Activated T-cell treated with anti-CD3 and anti-CD28 coated beads for 4 hours (primary cell): ENCODE results near the gene BRMS1L.
"Not testable (repeated sequence)": the region's sequence is repeated elsewhere in the genome, so short reads cannot be mapped to it uniquely, and the experiment has no call there.

Experiments
- DNase-seq: peaks from one replicate; pipeline ENCODE4 v3.0.0-alpha.2; 2020

BRMS1L gene

GRCh38 chr14:35822501-35822900 lies 3.6 kb upstream of the BRMS1L start:
- DNase-seq, result no peak

GRCh38 chr14:35824446-35825165 lies 1.5 kb upstream of the BRMS1L start:
- not testable (repeated sequence) for DNase-seq

- no peak for DNase-seq
Measured at GRCh38 chr14:35825968-35826217, 245 bp upstream of the BRMS1L start.

GRCh38 chr14:35826952-35827416 lies 846 bp downstream of the BRMS1L start:
- DNase-seq, result no peak

DNA sequence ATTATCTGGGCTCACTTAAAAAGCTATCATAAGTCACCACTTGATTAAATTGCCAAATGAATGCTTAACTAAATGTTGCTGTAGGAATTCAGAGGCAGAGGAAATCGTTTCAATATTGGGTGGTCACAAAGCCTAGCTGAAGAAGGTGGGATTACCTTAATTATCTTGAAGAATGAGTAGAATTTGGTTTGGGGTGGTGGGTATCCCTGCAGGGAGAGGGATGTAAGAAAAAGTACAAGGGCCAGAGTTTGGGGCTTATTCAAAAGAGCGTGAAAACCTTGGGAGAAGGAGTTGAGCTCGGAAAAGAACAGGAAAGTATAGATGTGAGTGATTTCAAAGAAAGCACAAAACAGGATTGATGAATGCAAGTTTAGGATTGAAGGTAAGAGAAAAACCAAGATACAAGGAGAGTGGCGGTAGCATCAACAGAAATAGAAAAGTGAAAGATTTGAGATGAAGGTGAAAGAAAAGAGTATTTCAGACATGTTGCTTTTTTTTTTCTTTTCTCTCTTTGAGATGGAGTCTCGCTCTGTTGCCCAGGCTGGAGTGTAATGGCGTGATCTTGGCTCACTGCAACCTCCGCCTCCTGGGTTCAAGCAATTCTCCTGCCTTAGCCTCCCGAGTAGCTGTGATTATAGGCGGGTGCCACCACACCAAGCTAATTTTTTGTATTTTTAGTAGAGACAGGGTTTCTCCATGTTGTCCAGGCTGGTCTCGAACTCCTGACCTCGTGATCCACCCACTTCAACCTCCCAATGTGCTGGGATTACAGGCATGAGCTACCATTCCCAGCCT lies 1.7 kb downstream of the BRMS1L start:
- DNase-seq, result no peak

DNA sequence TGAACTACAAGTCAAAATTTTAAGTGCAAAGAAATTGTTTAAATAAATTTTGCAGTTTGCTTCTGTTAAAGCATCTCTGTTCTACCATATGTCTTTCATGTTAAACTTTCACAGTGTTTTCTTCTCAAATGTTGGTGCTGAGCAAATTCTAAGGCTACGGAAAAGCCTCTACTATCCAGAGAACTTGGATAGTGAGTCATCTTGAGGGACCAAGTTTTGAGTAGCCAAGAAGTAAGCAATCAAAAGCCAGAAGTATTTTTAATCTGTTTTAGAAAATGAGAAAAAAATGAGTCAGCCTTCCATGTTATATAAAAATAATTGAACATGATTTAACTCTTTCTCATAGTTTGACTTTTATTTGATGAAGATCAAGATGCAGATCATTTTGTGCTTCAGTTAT lies 3.3 kb downstream of the BRMS1L start:
- DNase-seq, result no peak

DNA sequence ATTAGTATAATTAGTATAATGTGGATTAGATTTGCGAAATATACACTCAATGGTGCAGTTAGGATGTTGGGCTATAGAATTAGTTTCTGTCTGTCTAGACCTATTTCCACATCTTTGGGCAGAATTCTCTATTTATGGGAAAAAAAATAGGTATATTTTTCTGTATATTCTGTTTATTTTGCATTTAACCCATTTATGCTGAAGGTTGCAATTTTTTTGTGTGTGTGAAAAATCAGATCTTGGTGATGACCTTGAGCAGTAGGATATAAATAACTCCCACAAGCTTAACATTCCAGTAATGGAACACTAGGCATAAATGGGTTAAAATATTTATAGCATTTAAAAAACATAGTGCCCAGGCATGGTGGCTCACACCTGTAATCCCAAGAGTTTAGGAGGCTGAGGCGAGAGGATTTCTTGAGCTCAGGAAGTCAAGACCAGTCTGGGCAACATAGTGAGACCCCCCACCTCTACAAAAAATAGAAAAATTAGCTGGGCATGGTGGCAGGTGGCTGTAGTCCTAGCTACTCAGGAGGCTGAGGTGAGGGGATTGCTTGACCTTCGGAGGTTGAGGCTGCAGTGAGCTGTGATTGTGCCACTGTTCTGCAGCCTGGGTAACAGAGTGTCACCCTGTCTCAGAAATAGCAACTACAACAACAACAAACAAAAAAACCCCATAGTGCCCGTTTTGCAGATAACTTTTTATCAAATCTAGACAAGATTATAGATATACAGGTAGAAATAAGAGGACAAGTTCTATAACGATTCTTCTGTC lies 9.3 kb downstream of the BRMS1L start:
- no peak for DNase-seq

DNA sequence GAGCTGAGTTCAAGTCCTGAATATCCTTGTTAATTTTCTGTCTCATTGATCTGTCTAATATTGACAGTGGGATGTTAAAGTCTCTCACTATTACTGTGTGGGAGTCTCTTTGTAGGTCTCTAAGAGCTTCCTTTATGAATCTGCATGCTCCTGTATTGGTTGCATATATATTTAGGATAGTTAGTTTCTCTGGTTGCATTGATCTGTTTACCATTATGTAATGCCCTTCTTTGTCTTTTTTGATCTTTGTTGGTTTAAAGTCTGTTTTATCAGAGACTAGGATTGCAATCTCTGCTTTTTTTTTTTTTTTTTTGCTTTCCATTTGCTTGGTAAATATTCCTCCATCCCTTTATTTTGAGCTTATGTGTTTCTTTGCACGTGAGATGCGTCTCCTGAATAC lies 15.6 kb downstream of the BRMS1L start:
- not testable (repeated sequence) for DNase-seq

GRCh38 chr14:35842245-35842644 lies 16.1 kb downstream of the BRMS1L start:
- DNase-seq, result not testable (repeated sequence)

DNA sequence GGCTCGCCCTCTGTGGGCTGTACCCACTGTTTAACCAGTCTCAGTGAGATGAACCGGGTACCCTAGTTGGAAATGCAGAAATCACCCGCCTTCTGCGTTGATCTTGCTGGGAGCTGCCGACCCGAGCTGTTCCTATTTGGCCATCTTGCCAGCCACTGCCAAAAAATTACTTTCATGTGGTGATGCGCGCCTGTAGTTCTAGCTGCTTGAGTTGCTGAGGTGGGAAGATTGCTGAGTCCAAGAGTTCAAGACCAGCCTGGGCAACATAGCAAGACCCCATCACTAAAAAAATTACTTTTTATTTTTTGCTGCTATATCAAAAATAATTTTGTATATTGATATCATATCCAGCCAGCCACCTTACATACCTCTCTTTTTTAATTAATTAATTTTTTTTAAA lies 18.4 kb downstream of the BRMS1L start:
- DNase-seq, result no peak

DNA sequence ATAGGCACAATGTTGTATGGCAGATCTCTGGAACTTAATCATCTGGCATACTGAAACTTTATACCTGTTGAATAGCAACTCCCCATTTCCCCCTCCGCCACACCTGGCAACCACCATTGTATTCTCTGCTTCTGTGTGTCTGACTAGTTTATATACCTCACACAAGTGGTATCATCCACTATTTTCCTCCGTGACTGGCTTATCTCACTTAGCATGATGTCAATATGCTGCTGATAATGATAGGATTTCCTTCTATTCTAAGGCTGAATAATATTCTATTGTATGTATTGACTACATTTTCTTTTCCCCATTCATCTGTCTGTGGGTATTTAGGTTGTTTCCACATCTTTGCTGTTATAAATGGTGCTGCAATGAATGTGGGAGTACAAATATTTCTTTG lies 21.5 kb downstream of the BRMS1L start:
- no peak for DNase-seq

GRCh38 chr14:35849122-35849521 lies 23.0 kb downstream of the BRMS1L start:
- DNase-seq, result no peak

DNA sequence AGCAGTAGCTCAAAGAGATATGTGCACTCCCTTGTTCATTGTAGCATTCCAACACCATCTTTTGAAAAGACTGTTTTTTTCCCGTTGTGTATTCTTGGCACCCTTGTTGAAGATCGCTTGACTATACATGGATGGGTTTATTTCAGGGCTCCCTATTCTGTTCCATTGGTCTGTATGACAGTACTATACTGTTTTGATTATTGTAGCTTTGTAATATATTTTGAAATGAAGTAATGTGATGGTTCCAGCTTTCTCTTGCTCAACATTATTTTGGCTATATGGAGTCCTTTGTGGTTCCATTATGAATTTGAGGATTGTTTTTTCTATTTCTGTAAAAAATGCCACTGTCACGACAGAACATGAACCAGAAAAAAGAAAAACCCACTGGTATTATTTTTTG lies 25.7 kb downstream of the BRMS1L start:
- DNase-seq, result no peak

DNA sequence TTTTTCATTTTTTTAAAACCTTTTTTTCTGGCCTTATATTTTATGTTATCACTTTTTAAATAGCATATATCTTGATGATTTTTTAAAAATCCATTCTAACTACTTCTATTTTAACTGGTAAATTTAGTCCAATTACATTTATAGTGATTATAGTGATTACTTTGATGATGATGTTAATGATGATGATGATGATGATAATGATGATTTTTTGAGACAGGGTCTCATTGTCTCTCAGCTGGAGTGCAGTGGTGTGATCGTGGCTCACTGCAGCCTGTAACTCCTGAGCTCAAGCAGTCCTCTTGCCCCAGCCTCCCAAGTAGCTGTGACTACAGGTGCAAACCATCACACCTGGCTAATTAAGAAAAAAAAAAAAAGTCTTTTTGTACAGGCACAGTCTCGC lies 27.1 kb downstream of the BRMS1L start:
- DNase-seq, result no peak

DNA sequence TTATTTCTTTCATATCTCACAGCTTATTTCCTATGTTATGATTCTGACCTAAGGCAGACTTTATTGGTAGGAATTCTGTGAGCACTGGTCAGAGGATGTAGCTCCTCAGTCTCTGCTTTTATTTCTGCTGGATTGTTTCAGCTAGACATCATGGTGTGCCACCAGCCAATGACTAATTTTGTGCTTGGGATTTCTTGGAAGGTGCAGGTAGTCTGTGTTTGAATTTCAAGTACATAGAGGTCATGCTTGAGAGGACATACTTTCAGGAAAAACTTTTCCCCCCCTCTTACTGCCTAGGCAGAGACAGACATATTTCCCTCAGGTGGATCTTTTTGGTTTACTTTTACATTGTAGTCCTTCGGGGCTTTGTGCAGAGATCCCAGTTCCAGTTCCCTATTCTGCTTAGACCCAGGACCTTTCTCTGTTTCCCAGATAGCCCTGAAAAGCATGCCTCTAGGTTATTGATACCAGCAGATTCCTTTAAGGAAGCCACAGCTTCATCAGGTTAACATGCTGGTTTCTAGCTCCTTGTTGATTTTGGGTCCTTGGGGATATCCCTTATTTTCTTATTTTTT lies 28.6 kb downstream of the BRMS1L start:
- DNase-seq, result no peak

DNA sequence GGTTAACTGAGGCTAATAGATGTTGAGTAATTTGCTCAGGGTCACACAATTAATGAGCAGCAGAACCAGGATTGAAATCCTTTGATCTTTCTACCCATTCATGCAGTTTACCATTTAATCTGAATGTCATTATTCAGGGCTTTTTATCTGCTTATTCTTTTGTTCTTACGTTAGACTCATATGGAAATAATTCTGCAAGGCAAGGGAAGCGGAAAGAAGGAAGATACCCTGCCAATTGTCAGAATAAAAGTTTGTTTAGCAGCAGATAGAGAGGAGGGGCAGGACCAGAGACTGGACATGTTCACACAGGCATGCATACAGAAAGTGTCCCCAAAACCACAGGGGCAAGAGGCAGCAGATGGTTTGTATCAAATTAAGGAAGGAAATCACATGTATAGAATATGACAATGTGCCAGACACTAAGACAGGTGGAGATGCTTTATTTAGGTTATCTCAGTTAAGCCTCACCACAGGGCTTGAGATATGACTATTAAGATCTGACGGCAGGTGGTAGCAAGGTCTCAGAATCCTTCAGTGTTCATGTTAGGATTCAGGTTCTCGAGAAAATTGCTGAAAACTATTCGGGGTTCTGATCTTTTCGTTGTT lies 29.8 kb downstream of the BRMS1L start:
- no peak for DNase-seq

DNA sequence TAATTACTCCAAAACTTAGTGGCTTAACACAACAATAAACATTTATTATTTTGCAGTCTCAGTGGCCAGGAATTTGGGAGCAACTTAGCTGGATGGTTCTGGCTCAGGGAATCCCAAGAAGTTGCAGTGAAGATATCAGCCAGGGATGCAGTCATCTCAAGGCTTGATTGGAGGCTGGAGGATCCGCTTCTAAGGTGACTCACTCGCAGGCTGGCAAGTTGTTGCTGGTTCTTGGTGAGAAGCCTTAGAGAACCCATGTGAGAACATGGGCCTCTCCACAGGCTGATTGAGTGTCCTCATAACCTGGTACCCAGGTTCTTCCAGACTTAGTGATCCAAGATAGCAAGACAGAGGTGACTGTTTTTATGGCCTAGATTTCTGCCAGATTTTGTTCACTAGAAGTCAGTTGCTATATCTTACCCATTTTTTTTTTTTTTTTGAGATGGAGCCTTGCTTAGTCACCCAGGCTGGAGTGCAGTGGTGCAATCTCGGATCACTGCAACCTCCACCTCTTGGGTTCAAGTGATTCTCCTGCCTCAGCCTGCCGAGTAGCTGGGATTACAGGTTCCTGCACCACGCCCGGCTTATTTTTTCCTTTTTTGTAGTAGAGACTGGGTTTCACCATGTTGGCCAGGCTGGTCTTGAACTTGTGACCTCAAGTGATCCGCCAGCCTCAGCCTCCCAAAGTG lies 32.5 kb downstream of the BRMS1L start:
- no peak for DNase-seq

DNA sequence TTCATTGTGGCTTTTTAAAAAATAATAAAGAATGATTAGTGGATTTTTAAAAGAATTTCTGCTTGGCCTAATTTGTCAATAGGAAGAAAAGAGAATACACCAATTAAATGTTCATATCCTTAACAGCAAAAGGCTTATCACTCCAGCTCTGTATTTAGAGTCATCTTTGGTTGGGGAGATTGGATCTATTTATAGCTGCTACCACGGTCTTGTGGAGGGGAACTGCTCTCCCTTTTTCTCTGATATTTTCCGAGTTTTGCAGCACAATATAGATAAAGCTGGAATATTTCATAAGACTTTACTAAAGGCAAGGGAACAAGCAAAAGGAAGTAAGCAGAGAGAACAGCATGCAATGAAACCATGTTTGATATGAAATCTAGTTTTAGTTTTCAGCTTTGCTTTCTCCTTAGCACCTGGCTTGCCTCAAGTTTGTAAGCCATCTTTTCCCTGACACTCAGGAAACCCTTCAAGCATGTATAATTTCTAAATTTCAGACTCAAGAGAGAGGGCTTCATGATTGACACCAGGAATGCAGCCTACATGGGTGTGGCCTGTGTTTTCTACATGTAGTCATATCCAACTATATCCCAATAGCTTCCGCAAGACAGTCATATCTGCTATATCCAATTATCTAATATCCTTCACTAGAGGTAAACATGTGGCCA lies 35.2 kb downstream of the BRMS1L start:
- DNase-seq, result no peak

DNA sequence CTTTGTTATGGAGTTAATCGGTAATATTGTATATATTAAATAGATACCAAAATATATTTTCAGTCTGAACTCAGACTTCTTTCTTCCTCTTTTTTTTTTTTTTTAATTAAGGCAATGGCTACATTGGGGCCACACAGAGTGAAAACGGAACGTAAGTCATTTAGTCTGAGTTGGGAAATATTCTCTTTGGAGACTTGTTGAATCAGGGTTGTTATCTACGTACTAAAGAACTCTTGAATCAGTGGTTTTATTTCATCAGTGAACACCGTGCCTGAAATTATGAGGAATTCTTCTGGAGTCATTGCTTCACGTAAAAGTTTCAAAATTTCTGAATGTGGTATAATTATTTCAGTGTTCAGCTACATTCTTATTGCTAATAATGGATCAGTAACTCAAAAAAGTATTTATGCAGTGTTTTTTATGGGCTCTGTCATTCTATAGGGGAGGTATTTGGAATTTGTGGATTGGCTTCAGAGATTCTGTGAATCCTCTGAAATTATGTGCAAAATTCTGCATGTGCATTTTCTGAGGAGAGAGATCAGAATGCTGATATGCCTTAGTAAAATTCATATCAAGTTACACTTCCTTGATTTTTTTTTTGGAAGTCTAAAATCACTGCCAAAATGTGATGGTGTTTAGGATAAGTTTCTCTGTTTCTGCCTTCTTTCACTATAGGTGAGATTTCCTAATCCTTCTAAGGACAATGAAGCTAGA lies 39.6 kb downstream of the BRMS1L start:
- DNase-seq, result no peak

GRCh38 chr14:35866595-35867279 lies 40.6 kb downstream of the BRMS1L start:
- no peak for DNase-seq

DNA sequence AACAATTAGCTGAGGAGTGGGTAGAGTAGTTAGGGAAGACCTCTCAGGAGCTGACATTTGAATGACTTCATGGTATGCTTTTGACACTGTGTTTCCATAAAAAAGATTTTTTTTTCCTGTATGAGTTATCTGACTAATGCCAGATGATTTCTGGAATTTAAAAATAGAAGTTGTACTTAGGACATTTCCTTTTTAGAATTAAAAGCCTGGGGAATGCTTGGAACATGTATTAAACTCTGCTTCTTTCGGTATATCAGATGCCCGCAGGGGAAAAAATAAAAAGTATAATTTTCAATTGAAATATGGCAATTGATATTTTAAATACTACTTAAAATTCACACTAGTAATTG lies 41.1 kb downstream of the BRMS1L start:
- no peak for DNase-seq
